Kidney (tissue), 14 donors: ENCODE measurements around the gene SRI. TPM values are rescaled to one million over a fixed set of nuclear protein-coding genes. Genes with fewer than 3 reads are reported as not detected.

Experiments used
- DNase-seq, 5 donors: peaks; one replicate each; pipeline ENCODE4 v3.0.0-alpha.2; 2013 to 2020
- FAIRE-seq: peaks from 2 replicates; lab custom pipeline; 2012; peaks lifted over from hg19 to GRCh38; lab: Jason Lieb, UNC
- H3K27ac ChIP-seq, 2 donors: one replicate each; pipeline ENCODE4 v1.7.0; 2013; ENCODE audit warnings: low read depth in 2 of 2, low read length in 2 of 2, inconsistent platforms in 1 of 2
- H3K27me3 ChIP-seq: one replicate; pipeline ENCODE4 v1.7.1; 2013; ENCODE audit warnings: low read length, inconsistent platforms; ENCODE audit not compliant: control insufficient read depth, insufficient read depth
- H3K36me3 ChIP-seq, 3 donors: one replicate each; pipeline versions ENCODE4 v1.7.0 to v1.7.1; 2013; ENCODE audit warnings: low read length in 3 of 3, control low read depth in 1 of 3, inconsistent platforms in 1 of 3; ENCODE audit not compliant: insufficient read depth in 3 of 3, control insufficient read depth in 2 of 3
- H3K4me1 ChIP-seq, 3 donors: one replicate each; pipeline versions ENCODE4 v1.7.0 to v1.7.1; 2013; ENCODE audit warnings: low read length in 3 of 3, inconsistent platforms in 1 of 3, low read depth in 1 of 3; ENCODE audit not compliant: control insufficient read depth in 2 of 3, insufficient read depth in 2 of 3
- H3K4me3 ChIP-seq, 3 donors: one replicate each; pipeline versions ENCODE4 v1.7.0 to v1.8.1; 2013; ENCODE audit warnings: low read length in 3 of 3, control low read depth in 1 of 3, inconsistent platforms in 1 of 3
- H3K9ac ChIP-seq, 3 donors: one replicate each; pipeline versions ENCODE4 v1.7.0 to v1.7.1; 2013; ENCODE audit warnings: low read length in 3 of 3, control low read depth in 1 of 3, inconsistent platforms in 1 of 3
- H3K9me3 ChIP-seq, 3 donors: one replicate each; pipeline versions ENCODE4 v1.7.0 to v1.7.1; 2013; ENCODE audit warnings: low read length in 3 of 3, control low read depth in 1 of 3, inconsistent platforms in 1 of 3; ENCODE audit not compliant: control insufficient read depth in 2 of 3, insufficient read depth in 1 of 3
- intact Hi-C: fragments of 100-400 bp; cut with DNase I; formaldehyde crosslinking; loops from one replicate; pipeline ENCODE4 v1.11.1; 2022
- polyA plus RNA-seq: library from polyadenylated mRNA; stranded (reverse); fragments of 350-450 nt; fragmentation: Illumina TruSeq; extraction: RNeasy Lipid Tissue Mini Kit (QIAGEN cat#74804); gene quantifications from one replicate; pipeline ENCODE4 v1.2.3, GENCODE V29; 2014; ENCODE audit warnings: low read depth, low replicate concordance; ENCODE audit not compliant: insufficient read depth
- total RNA-seq: library from RNA; stranded (reverse); fragmentation: NEBNext Ultra II Directional; extraction: Animal tissue kit (Norgen Biotek cat#: 25700); gene quantifications from one replicate; pipeline ENCODE4 v1.2.1, GENCODE V29; 2021
- TF ChIP-seq, protein P1 (sequence below): IDR thresholded peaks from 3 replicates; pipeline ENCODE4 v1.5.1; 2012; ENCODE audit warnings: mild to moderate bottlenecking, moderate library complexity, borderline replicate concordance; ENCODE audit not compliant: insufficient read depth; ENCODE audit errors: extremely low read depth
- donor health status: control.
- donor health status: control.
- donor health status: control.
- donor health status: control.
- donor health status: control.
- donor health status: DM: yes; HTN: yes; CAD: no.
- donor health status: Normal renal cell carcinoma (clear cell type).

The SRI gene
- total and polyA plus RNA-seq, 2 donors from 2014 or later, result 141 to 148 TPM

DNA sequence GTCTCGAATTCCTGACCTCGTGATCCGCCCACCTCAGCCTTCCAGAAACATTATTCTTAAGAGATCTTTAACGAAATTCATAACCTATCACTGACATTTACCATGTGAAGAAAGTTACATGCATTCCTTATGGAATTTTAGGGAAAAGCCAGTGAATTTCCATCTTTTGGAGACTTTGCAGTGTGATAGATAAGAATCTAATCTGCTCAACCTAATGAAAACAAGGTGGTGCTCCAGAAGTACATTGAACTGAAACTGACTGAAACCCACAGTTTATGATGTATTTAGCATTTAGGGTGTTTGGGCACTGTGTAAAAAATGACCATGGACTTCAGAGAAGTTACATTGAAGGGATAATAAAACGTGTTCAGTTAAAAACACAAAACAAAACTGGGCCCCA is 43.6 kb downstream of the SRI start:
- Histone ChIP-seq H3K36me3 (no peaks in the 10 kb centered on the region), H3K27ac (no peak overlapping the region), H3K4me1 (no peaks in the 10 kb centered on the region), H3K4me3 (no peak overlapping the region), H3K27me3 (no peaks in the 10 kb centered on the region), H3K9ac (no peak overlapping the region), H3K9me3 (no peaks in the 10 kb centered on the region)
- TF ChIP-seq, protein P1, sequence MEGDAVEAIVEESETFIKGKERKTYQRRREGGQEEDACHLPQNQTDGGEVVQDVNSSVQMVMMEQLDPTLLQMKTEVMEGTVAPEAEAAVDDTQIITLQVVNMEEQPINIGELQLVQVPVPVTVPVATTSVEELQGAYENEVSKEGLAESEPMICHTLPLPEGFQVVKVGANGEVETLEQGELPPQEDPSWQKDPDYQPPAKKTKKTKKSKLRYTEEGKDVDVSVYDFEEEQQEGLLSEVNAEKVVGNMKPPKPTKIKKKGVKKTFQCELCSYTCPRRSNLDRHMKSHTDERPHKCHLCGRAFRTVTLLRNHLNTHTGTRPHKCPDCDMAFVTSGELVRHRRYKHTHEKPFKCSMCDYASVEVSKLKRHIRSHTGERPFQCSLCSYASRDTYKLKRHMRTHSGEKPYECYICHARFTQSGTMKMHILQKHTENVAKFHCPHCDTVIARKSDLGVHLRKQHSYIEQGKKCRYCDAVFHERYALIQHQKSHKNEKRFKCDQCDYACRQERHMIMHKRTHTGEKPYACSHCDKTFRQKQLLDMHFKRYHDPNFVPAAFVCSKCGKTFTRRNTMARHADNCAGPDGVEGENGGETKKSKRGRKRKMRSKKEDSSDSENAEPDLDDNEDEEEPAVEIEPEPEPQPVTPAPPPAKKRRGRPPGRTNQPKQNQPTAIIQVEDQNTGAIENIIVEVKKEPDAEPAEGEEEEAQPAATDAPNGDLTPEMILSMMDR, result no peak
- intact Hi-C loops, result no loop called here
- DNase-seq (no peak), FAIRE-seq (no peak)

DNA sequence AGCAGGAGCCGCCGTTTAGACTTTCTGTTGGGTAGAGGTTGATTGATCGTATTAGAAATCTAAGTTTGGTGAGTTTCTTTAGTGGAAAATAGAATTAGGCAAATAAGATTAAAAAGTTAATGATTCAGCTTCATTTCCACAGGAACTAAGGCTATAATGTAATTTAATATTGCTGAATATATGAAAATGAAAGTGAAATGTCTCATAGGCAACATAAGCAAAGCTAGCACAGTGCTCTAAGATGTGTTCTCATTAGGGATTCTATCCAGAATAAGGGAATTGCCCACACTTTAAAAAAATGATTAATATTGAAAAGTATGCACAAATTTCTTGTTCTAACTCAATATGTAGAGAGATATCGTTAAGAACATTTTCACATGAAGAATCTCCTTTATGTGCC is 47.0 kb downstream of the SRI start:
- TF ChIP-seq, protein P1, result no peak
- no peaks in the 10 kb centered on the region for H3K36me3 ChIP-seq
- H3K9me3 ChIP-seq, result no peaks in the 10 kb centered on the region
- DNase-seq, result no peak
- no peaks in the 10 kb centered on the region for H3K27me3 ChIP-seq
- intact Hi-C loops, result no loop called here
- no peak overlapping the region for H3K27ac ChIP-seq
- H3K9ac ChIP-seq, result no peak overlapping the region
- H3K4me1 ChIP-seq, result no peaks in the 10 kb centered on the region
- no peak overlapping the region for H3K4me3 ChIP-seq
- FAIRE-seq, result no peak

DNA sequence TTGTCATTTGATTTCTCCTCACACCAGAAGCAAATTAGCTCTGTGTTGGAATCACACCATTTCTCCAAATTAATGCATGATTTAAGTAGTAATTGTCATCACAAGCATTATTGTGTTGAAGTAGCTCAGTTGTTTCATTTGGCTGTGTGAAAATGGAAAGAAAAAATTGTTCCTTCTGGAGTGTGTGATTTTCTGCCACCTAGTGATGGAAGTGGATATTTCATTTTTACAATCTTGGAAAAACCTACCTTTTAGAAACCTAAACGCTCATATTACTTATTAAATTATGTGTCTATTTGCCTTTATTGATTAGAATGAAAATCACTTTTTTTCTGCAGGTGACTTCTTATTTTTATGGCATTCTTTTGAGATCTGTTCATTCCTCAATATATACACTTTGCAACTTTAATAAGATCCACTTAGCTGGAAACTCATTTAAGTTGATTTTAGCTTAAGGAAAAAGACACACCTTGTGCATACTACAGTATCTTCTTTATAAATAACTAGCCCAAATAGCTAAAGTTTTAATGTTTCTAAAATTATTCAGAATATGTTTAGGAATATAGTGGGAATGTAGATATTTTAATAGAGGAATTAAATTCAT is 50.0 kb downstream of the SRI start:
- DNase-seq, result peak in 2 of 5 donors; percentile 42 to 55
- peak; percentile 97 for FAIRE-seq
- Histone ChIP-seq H3K9me3 (no peaks in the 10 kb centered on the region), H3K9ac (no peak overlapping the region), H3K36me3 (no peaks in the 10 kb centered on the region), H3K4me3 (no peak overlapping the region), H3K27ac (no peak overlapping the region), H3K27me3 (no peaks in the 10 kb centered on the region), H3K4me1 (no peaks in the 10 kb centered on the region)
- TF ChIP-seq, protein P1, result peak; percentile 49
- intact Hi-C loops, result no loop called here

DNA sequence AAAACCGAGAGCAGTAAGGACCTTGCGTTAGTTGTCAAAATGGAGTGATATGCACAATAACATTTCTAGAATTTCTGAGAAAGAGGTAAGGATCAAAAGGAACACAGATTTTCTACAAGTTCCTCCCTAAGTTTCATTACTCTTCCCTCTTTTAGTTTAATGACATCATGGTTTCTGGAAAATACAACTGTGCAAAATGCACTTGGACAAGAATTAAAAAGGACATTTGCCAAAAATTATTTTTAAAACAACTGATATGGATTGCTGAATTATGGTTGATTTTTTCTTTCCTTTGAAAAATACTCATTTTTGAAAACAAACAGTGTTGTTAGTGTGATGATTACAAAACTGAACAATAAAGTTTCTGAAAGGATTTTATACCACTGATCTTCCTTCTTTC is 52.1 kb downstream of the SRI start:
- no peaks in the 10 kb centered on the region for H3K36me3 ChIP-seq
- H3K9me3 ChIP-seq, result no peaks in the 10 kb centered on the region
- H3K27me3 ChIP-seq, result no peaks in the 10 kb centered on the region
- no peak for FAIRE-seq
- intact Hi-C loops, result no loop called here
- H3K27ac ChIP-seq, result no peak overlapping the region
- DNase-seq, result no peak
- H3K4me3 ChIP-seq, result no peak overlapping the region
- H3K9ac ChIP-seq, result no peak overlapping the region
- no peaks in the 10 kb centered on the region for H3K4me1 ChIP-seq
- TF ChIP-seq, protein P1, result no peak
